ENCODE results near the gene AKAIN1. TPM values are rescaled to one million over a fixed set of nuclear protein-coding genes. Genes with fewer than 3 reads are reported as not detected.

Gene AKAIN1
- total RNA-seq, 3 donors from 2014 or later: not detected

DNA sequence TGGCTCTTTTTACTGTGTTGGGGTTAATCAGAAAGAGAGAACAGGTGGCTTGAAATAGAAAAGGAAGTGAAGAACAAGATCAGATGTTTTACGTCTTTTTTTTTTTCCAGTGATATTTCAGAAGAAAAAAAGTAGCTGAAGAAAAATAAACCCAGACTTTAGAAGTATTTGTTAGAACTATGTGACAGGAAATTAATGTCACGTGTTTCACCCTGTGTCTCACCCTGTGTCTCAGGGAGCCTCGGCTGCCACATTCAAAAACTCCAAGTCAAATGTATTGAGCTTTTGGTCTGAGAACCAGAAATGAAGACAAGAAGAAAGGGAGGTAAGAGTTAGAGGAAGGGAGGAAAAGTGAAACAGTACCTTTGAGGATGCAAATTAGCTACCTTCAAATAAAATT is 38.0 kb downstream of the AKAIN1 start:
- DNase-seq (no peak), ATAC-seq (no peak)
- TF ChIP-seq, protein P1, sequence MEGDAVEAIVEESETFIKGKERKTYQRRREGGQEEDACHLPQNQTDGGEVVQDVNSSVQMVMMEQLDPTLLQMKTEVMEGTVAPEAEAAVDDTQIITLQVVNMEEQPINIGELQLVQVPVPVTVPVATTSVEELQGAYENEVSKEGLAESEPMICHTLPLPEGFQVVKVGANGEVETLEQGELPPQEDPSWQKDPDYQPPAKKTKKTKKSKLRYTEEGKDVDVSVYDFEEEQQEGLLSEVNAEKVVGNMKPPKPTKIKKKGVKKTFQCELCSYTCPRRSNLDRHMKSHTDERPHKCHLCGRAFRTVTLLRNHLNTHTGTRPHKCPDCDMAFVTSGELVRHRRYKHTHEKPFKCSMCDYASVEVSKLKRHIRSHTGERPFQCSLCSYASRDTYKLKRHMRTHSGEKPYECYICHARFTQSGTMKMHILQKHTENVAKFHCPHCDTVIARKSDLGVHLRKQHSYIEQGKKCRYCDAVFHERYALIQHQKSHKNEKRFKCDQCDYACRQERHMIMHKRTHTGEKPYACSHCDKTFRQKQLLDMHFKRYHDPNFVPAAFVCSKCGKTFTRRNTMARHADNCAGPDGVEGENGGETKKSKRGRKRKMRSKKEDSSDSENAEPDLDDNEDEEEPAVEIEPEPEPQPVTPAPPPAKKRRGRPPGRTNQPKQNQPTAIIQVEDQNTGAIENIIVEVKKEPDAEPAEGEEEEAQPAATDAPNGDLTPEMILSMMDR (IDR thresholded peaks at IDR 0.05): no peak

DNA sequence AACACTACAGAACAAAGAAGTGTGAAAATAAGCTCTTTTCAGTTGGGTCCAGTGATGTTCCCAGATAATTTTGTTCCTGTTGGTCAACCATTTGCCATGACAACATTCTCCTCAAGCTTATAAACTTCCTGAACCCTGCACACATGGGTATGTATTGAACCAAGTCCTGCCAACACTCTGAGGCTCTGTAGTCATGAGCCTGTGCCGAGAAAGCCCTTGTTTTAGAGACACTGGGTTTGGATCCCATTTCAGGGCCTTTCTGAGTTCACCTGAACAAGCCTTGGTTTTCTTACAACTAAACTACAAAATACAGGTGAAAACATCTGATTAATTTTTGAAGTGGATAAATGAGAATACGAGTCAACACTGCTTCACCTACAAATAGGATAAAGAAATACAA is 38.5 kb downstream of the AKAIN1 start:
- no peak for ATAC-seq

More for the DNA sequence above, 38.0 kb downstream of the AKAIN1 start:
- no peaks in the 10 kb centered on the region for H3K4me1 ChIP-seq (ENCODE audit: low read depth)
- H3K36me3 ChIP-seq (ENCODE audit: low read depth): no peaks in the 10 kb centered on the region
- H3K4me3 ChIP-seq: no peak overlapping the region
- no peaks in the 10 kb centered on the region for H3K9me3 ChIP-seq
- intact Hi-C loops (cut with DNase I, micrococcal nuclease): no loop called here

DNA sequence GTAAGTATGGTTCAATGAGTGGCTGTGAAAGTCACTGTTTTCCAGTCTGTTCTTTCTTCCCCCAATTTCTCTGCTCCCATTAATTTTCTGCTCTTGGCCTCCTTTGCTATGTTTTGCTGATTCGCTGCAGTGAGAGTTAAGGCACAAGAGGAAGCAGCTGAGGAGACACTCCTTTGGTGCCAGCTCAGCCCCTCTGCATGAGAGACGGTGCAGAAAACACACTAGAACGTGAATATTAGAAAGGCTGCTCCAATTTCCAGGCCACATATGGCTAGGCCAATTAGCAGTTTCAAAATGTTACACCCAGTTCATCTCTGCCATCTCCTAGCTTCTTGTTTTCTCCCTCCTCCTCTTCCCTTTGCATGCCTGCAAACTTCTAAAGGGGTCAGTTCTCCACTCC is 38.9 kb downstream of the AKAIN1 start:
- Histone ChIP-seq H3K36me3 (ENCODE audit: low read depth) (no peaks in the 10 kb centered on the region), H3K4me3 (no peak overlapping the region), H3K4me1 (ENCODE audit: low read depth) (no peaks in the 10 kb centered on the region), H3K9me3 (no peaks in the 10 kb centered on the region)
- TF ChIP-seq, protein P1 (IDR thresholded peaks at IDR 0.05): no peak
- no peak for DNase-seq
- ATAC-seq: no peak
- intact Hi-C loops (cut with DNase I, micrococcal nuclease): no loop called here

More for the DNA sequence above, 38.5 kb downstream of the AKAIN1 start:
- intact Hi-C loops (cut with DNase I, micrococcal nuclease): no loop called here
- TF ChIP-seq, protein P1 (IDR thresholded peaks at IDR 0.05): no peak
- Histone ChIP-seq H3K9me3 (no peaks in the 10 kb centered on the region), H3K36me3 (ENCODE audit: low read depth) (no peaks in the 10 kb centered on the region), H3K4me1 (ENCODE audit: low read depth) (no peaks in the 10 kb centered on the region), H3K4me3 (no peak overlapping the region)
- no peak for DNase-seq

DNA sequence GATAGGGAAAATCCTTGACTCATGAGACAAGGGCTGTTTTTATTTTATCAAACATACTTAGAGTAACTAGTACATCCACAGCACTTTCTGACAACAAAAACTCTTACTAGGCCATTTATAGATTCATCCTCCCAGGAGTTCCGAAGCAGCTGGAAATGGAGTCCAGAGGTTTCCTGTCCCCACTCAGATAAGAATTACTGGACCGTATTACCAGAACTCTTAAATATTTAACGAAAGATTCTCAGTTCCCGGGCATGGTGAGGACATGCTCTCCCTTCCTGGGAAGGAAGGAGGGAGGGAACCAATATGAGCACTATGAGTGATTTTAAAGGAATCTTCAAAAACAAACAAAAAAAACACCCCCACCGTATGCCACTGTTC is 41.2 kb downstream of the AKAIN1 start:
- H3K36me3 ChIP-seq (ENCODE audit: low read depth): no peaks in the 10 kb centered on the region
- no peaks in the 10 kb centered on the region for H3K4me1 ChIP-seq (ENCODE audit: low read depth)
- no peak for ATAC-seq
- TF ChIP-seq, protein P1 (IDR thresholded peaks at IDR 0.05): no peak
- no peak for DNase-seq
- no peaks in the 10 kb centered on the region for H3K9me3 ChIP-seq
- intact Hi-C loops (cut with DNase I, micrococcal nuclease): no loop called here
- no peak overlapping the region for H3K4me3 ChIP-seq

DNA sequence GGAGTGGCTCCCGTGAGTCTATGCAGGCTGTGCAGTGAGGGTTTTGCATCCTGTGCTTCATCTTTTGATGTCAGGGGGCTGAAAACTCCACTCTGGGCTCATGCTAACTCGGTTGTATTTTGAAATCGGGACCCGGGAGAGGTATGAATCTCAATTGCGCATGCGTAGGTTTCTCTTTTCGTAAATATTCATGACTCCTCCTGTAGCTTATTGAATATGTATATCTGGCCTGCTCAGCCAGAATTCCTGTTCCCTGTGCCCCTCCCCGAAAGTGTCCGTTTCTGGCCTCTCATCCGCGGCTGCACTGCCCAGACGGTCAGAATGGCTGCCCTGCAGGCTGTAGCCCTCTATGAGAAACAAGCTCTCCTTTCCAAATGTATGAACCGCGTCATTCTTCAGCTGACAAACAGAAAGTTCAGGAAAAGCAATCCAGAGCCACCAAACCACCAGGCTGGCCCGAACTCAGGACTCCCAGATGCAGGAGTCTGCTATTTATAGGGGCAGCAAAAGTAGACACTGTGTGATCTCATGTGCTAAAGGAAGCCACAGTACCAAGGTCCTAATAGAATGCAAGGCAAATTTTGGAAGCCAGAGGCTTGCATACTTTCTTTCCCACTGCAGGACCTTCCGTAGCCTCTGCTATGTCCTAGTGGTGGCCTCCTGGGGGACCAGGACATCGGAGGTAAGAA is 41.7 kb downstream of the AKAIN1 start:
- intact Hi-C loops (cut with DNase I, micrococcal nuclease): no loop called here
- TF ChIP-seq, protein P1 (IDR thresholded peaks at IDR 0.05): no peak

More for the DNA sequence above, 41.7 kb downstream of the AKAIN1 start:
- DNase-seq: no peak
- no peaks in the 10 kb centered on the region for H3K9me3 ChIP-seq
- no peak for ATAC-seq
- no peaks in the 10 kb centered on the region for H3K4me1 ChIP-seq (ENCODE audit: low read depth)
- H3K36me3 ChIP-seq (ENCODE audit: low read depth): no peaks in the 10 kb centered on the region
- H3K4me3 ChIP-seq: no peak overlapping the region
